Stimulated activated CD4-positive, alpha-beta T cell treated with anti-CD3 and anti-CD28 coated beads, Interleukin-1b, Interleukin-23, amount 100 ng/mL, for 4 hours (primary cell): ENCODE data around the gene RNF213.
"Not testable (repeated sequence)": the region's sequence is repeated elsewhere in the genome, so short reads cannot be mapped to it uniquely, and the experiment has no call there.

Source experiments
- DNase-seq, 2 donors: peaks; one replicate each; pipeline ENCODE4 v3.0.0-alpha.2; 2020; ENCODE audit warnings: low read depth in 2 of 2

Gene RNF213

GRCh38 chr17:80316927-80317705 is 56.5 kb downstream of the RNF213 start:
- DNase-seq, result no peak

DNA sequence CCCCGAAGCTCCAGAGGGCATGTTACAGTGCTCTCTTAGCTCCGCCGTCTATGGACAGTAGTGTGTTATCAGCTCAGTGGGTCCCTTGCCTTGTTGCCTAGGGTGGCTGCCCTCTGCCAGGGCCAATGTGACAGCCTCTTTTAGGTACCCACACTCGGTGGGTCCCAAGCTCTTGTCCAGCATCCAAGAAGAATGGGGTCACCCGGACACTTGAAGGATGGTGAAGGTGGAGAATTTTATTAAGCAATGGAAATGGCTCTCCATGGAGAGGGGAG is 57.0 kb downstream of the RNF213 start:
- DNase-seq, result no peak

DNA sequence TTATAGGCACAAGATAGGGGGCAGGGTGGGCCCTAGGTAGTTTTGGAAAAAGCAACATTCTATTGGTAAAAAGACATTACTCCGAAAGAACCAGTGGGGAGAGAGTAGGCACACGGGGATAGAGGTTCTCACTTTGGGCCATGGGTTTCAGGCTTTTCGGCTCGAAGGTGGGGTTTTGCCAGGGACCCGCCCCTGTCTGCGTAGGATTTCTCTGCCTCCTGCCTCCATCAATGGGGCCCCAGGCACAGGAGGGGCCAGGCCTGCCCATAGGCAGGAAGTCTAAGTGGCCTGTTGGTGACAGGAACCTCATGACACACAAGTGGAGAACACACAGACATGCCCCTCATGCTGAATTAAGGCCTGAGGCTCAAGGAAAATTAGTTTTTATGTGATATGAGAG is 57.5 kb downstream of the RNF213 start:
- no peak for DNase-seq

DNA sequence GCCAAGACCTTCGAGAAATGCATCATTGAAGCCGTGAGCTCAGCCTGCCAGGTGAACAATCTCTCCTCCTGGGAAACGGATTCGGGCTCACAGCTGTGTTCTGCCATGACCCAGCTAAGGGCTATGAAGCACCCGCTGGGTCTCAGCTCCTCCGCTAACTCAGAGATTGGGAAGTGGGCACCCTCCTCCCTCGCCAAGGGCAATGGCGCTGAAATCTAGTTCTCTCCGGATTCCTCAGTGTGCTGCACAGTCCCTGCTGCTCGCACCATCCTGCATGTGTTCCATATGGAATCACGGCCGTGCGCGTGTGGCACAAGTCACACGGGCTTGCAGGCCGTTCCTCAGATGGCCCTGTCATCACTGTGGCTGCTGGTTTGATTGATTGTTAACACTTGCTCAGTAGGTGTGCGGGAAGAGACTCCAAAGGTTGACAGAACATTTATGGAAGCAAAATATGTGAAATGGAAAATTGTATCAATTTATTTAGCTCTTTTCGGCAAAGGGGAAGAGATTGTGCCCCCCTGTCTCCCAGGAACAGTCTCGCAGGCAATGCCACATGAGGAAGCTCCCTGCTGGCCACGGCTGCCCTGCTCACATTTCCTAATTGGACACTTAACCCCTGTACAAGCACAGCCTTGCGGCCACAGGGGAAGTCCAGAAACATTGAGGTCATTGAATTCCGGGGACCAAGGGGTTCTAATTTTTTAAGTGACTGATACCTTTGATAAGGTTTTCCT is 58.8 kb downstream of the RNF213 start:
- DNase-seq, result no peak

GRCh38 chr17:80319999-80320344 is 59.3 kb downstream of the RNF213 start:
- no peak for DNase-seq

GRCh38 chr17:80320496-80320895 is 59.8 kb downstream of the RNF213 start:
- DNase-seq, result no peak

DNA sequence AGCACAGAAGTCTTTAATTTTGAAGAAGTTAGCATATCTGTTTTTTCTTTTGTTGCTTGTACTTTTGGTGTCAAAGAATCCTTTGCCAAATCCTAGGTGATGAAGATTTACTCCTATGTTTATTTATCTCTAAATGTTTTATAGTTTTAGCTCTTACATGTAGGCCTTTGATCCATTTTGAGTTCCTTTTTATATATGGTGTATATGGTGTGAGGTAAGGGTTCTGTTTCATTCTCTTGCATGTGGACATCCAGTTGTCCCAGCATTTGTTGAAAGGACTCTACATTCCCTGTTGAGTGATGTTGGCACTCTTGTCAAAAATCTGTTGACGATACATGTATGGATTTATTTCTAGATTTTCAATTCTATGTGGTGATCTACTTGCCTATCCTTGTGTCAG is 62.2 kb downstream of the RNF213 start:
- DNase-seq, result no peak

DNA sequence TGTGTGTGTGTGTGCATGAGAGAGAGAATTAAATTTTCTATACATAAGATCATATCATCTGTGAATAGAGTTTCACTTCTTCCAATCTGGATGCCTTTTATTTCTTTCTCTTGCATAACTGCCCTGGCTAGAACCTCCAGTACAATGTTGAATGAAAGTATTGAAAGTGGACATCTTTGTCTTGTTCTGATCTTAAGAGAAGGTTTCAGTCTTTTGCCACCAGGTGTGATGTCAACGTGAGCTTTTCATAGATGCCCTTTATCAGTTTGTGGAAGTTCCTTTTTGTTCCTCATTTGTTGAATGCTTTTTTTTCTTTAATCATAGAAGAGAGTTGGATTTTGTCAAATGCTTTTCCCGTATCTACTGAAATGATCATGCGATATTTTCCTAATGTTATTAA is 63.3 kb downstream of the RNF213 start:
- DNase-seq, result no peak

DNA sequence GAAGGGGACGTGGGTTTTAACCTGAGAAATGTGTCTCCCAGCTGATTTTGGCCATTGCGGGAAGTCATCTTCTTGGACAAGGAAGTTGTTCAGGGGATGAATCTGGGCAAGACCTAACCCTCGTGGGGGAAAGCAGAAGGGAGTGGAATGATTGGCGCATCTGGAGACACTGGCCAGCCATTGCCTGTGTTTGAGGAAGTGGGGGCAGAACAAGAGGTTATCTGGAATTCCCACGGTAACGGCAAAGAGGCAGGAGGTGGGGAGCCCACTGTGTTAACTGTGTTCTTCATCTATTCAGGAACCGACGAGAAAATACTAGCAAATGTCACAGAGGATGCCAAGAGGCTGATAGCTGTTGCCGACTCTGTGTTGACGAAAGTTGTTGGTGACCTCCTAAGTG is 66.9 kb downstream of the RNF213 start:
- DNase-seq, result no peak

- no peak for DNase-seq
Observed at GRCh38 chr17:80328634-80329380, 68.2 kb downstream of the RNF213 start.

DNA sequence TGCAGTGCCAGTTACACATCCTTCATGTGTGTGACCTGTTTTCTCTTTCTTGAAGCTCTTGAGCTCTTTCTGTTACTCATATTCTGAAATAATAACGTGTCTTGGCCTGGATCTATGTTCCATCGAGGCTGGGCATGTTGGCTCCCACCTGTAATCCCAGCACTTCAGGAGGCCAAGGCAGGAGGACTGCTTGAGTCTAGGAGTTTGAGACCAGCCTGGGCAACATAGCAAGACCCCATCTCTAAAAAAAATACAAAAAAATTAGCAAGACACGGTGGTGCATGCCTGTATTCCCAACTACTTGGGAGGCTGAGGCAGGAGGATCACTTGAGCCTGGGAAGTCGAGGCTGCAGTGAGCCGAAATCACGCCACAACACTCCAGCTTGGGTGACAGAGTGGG is 68.8 kb downstream of the RNF213 start:
- DNase-seq, result not testable (repeated sequence)

GRCh38 chr17:80330276-80330675 is 69.6 kb downstream of the RNF213 start:
- DNase-seq, result no peak

DNA sequence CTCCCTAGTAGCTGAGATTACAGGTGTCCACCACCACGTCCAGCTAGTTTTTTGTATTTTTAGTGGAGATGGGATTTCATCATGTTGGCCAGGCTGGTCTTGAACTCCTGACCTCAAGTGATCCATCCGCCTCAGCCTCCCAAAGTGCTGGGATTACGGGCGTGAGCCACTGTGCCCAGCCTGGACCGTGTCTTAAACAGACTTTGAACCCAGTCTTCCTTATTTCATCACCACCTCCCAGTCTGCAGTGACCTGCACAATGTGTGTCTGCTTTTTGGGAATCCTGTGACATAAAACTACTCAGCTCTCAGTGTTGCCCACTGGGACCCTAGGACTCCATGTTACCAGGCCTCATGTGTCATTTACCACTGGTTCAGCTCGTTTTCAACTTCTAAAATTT is 70.3 kb downstream of the RNF213 start:
- not testable (repeated sequence) for DNase-seq

DNA sequence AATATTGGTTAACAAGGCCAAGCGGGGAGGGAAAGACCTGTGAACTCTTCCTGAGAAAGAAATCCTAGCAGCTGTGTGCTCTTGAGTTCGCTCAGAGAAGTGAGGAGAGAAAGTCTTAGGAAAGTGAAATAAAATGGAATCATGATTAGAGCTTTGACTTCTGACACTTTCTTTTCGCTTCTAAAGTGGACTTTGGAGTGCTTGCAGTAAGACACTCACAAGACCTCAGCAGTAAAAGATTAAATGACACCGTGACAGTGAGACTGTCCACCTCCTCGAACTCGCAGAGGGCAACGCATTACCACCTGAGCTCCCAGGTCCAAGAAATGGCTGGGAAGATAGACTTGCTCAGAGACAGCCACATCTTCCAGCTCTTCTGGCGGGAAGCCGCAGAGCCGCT is 71.2 kb downstream of the RNF213 start:
- no peak for DNase-seq

GRCh38 chr17:80337195-80337895 is 76.7 kb downstream of the RNF213 start:
- DNase-seq, result no peak

- DNase-seq, result no peak
Observed at GRCh38 chr17:80339118-80339517, 78.5 kb downstream of the RNF213 start.

DNA sequence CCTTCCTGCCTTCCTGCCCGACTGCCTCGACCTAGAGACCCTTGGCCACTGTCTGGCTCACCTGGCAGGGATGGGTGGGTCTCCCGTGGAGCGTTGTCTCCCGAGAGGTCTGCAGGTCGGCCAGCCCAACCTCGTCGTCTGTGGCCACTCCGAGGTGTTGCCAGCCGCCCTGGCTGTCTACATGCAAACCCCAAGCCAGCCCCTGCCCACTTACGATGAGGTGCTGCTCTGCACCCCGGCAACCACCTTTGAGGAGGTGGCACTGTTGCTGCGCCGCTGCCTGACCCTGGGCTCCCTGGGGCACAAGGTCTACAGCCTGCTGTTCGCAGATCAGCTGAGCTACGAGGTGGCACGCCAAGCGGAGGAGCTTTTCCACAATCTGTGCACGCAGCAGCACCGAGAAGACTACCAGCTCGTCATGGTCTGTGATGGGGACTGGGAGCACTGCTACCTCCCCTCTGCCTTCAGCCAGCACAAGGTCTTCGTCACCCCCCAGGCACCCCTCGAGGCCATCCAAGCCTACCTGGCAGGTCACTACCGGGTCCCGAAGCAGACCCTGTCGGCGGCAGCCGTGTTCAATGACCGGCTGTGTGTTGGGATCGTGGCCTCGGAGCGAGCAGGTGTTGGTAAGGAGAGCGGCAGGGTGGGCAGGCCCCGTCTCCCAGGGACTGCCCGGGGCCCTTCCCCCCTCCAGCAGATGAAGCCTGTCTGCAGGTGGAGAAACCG is 79.2 kb downstream of the RNF213 start:
- no peak for DNase-seq

DNA sequence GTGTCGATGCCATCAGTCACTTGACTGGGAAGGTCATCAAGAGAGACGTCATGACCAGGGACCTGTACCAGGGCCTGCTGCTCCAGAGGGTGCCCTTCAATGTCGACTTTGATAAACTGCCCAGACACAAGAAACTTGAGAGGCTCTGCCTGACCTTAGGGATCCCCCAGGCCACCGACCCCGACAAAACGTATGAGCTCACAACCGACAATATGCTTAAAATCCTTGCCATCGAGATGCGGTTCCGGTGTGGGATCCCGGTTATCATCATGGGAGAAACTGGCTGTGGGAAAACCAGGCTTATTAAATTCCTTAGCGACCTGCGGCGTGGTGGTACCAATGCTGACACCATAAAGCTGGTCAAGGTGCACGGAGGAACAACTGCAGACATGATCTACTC is 84.7 kb downstream of the RNF213 start:
- DNase-seq, result no peak

DNA sequence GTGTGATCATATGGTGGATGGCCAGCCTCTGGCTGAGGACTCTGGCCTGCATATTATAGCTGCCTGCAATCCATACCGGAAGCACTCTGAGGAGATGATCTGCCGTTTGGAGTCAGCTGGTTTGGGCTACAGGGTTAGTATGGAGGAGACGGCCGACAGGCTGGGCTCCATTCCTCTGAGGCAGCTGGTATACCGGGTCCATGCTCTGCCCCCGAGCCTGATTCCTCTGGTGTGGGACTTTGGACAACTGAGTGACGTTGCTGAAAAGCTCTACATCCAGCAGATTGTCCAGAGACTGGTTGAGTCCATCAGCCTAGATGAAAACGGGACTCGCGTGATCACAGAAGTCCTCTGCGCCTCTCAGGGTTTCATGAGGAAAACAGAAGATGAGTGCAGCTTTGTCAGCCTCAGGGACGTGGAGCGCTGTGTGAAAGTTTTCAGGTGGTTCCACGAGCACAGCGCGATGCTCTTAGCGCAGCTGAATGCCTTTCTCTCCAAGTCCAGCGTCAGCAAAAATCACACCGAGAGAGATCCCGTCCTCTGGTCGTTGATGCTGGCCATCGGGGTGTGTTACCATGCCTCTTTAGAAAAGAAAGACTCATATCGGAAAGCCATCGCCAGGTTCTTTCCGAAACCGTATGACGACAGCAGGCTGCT is 85.3 kb downstream of the RNF213 start:
- no peak for DNase-seq

DNA sequence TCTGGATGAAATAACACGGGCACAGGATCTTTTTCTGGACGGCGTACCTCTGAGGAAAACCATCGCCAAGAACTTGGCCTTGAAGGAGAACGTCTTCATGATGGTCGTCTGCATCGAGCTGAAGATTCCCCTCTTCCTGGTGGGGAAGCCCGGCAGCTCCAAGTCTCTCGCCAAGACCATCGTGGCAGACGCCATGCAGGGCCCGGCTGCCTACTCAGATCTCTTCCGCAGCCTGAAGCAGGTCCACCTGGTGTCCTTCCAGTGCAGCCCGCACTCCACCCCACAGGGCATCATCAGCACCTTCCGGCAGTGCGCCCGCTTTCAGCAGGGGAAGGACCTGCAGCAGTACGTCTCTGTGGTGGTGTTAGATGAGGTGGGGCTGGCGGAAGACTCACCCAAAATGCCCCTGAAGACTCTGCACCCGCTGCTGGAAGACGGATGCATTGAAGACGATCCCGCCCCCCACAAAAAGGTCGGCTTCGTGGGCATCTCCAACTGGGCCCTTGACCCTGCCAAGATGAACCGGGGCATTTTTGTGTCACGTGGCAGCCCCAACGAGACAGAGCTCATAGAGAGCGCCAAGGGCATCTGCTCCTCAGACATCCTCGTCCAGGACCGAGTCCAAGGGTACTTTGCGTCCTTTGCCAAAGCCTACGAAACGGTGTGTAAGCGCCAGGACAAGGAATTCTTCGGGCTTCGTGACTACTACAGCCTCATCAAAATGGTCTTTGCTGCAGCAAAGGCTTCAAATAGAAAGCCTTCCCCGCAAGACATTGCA is 86.0 kb downstream of the RNF213 start:
- DNase-seq, result no peak
